ENCODE measurements around the gene CMBL. TPM values are rescaled to one million over a fixed set of nuclear protein-coding genes. Genes with fewer than 3 reads are reported as not detected.
"Not testable (repeated sequence)": the region's sequence is repeated elsewhere in the genome, so short reads cannot be mapped to it uniquely, and the experiment has no call there.

The CMBL gene
- total and polyA plus RNA-seq, 2 donors, result 1.9 to 8.1 TPM

DNA sequence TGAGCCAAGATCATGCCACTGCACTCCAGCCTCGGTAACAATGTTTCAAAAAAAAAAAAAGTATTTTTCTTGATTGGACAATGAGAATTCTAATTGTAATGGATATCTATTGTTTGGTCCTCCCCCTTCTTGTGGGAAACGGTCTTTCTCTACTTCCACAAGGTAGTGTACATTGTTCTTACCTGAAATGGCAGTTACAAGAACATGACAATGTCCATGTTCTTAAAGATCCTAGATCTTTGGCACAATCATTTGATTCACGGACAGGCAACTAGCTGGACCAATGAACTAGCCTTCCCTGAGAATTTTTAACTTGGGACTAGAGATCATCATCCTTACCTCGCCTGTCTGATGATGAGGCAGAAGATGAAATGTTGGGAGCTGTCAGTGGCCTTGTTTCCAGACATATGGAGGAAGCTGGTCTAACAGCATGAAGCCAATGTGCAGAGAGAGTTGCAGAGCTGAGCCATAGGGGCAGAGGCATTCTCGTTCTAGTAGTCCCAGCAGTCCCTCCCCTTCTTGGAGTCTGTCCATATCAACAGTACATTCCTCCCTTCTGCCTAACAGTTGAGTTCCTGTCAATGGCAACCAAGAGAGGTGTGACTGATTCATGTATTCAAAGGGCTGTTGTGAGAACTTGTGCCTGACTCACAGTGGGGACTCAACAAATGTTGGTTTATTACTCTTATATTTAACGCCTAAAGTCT, 43.6 kb upstream of the CMBL start:
- Histone ChIP-seq H3K27ac (ENCODE audit: low read depth in 1 of 2, low read length in 1 of 2) (no peak overlapping the region), H3K36me3 (ENCODE audit: control insufficient read depth in 2 of 2, insufficient read depth in 2 of 2, low read length in 1 of 2) (no peaks in the 10 kb centered on the region), H3K4me1 (ENCODE audit: control insufficient read depth in 2 of 2, insufficient read depth in 2 of 2, low read length in 2 of 2) (peaks cover 4 to 11% of the 10 kb centered on the region in 2 donors), H3K9me3 (ENCODE audit: control insufficient read depth in 2 of 2, insufficient read depth in 1 of 2, low read length in 1 of 2) (no peaks in the 10 kb centered on the region), H3K4me3 (ENCODE audit: low read length in 2 of 2) (no peak overlapping the region), H3K27me3 (ENCODE audit: control insufficient read depth in 2 of 2, insufficient read depth in 1 of 2, low read length in 1 of 2) (no peaks in the 10 kb centered on the region)
- DNase-seq (ENCODE audit: low read depth in 6 of 9, low spot score in 9 of 9), result no peak
- 97% methylated on average over 6 of the region's 6 CpGs for WGBS

- Histone ChIP-seq H3K36me3 (ENCODE audit: control insufficient read depth in 2 of 2, insufficient read depth in 2 of 2, low read length in 1 of 2) (no peaks in the 10 kb centered on the region), H3K9me3 (ENCODE audit: control insufficient read depth in 2 of 2, insufficient read depth in 1 of 2, low read length in 1 of 2) (no peaks in the 10 kb centered on the region), H3K27me3 (ENCODE audit: control insufficient read depth in 2 of 2, insufficient read depth in 1 of 2, low read length in 1 of 2) (no peaks in the 10 kb centered on the region), H3K4me1 (ENCODE audit: control insufficient read depth in 2 of 2, insufficient read depth in 2 of 2, low read length in 2 of 2) (peaks cover 0 to 11% of the 10 kb centered on the region in 2 donors), H3K4me3 (ENCODE audit: low read length in 2 of 2) (no peak overlapping the region), H3K27ac (ENCODE audit: low read depth in 1 of 2, low read length in 1 of 2) (no peak overlapping the region)
- 97% methylated on average over 2 of the region's 2 CpGs for WGBS
- no peak for DNase-seq (ENCODE audit: low read depth in 6 of 9, low spot score in 9 of 9)
These were observed 40.6 kb upstream of the CMBL start for GRCh38 chr5:10348258-10348657.

DNA sequence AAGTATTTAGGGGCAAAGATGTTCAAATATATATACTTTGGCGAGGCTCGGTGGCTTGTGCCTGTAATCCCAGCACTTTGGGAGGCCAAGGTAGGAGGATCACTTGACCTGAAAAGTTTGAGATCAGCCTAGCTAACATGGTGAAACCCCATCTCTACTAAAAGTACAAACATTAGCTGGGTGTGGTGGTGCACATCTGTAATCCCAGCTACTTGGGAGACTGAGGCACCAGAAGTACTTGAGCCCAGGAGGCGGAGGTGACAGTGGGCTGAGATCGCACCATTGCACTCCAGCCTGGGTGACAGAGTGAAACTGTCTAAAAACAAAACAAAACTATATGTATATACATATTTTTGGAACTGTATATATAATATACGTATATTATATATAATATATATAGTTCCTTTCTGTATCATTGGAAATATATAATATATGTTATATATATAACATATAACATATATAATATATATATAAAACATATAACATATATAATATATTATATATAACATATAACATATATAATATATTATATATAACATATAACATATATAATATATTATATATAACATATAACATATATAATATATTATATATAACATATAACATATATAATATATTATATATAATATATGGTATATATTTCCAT, 36.9 kb upstream of the CMBL start:
- not testable (repeated sequence) for H3K4me3 ChIP-seq (ENCODE audit: low read length in 2 of 2); H3K9me3 ChIP-seq (ENCODE audit: control insufficient read depth in 2 of 2, insufficient read depth in 1 of 2, low read length in 1 of 2); H3K27me3 ChIP-seq (ENCODE audit: control insufficient read depth in 2 of 2, insufficient read depth in 1 of 2, low read length in 1 of 2); DNase-seq (ENCODE audit: low read depth in 6 of 9, low spot score in 9 of 9); H3K36me3 ChIP-seq (ENCODE audit: control insufficient read depth in 2 of 2, insufficient read depth in 2 of 2, low read length in 1 of 2); H3K4me1 ChIP-seq (ENCODE audit: control insufficient read depth in 2 of 2, insufficient read depth in 2 of 2, low read length in 2 of 2); H3K27ac ChIP-seq (ENCODE audit: low read depth in 1 of 2, low read length in 1 of 2)
- 96% methylated on average over 5 of the region's 5 CpGs for WGBS

- H3K36me3 ChIP-seq (ENCODE audit: control insufficient read depth in 2 of 2, insufficient read depth in 2 of 2, low read length in 1 of 2), result no peaks in the 10 kb centered on the region
- H3K4me3 ChIP-seq (ENCODE audit: low read length in 2 of 2), result no peak overlapping the region
- WGBS, result 97% methylated on average over 4 of the region's 4 CpGs
- no peak overlapping the region for H3K27ac ChIP-seq (ENCODE audit: low read depth in 1 of 2, low read length in 1 of 2)
- H3K4me1 ChIP-seq (ENCODE audit: control insufficient read depth in 2 of 2, insufficient read depth in 2 of 2, low read length in 2 of 2), result no peaks in the 10 kb centered on the region
- no peak for DNase-seq (ENCODE audit: low read depth in 6 of 9, low spot score in 9 of 9)
- H3K27me3 ChIP-seq (ENCODE audit: control insufficient read depth in 2 of 2, insufficient read depth in 1 of 2, low read length in 1 of 2), result no peaks in the 10 kb centered on the region
- no peaks in the 10 kb centered on the region for H3K9me3 ChIP-seq (ENCODE audit: control insufficient read depth in 2 of 2, insufficient read depth in 1 of 2, low read length in 1 of 2)
These were observed 35.8 kb upstream of the CMBL start for GRCh38 chr5:10343486-10343885.

DNA sequence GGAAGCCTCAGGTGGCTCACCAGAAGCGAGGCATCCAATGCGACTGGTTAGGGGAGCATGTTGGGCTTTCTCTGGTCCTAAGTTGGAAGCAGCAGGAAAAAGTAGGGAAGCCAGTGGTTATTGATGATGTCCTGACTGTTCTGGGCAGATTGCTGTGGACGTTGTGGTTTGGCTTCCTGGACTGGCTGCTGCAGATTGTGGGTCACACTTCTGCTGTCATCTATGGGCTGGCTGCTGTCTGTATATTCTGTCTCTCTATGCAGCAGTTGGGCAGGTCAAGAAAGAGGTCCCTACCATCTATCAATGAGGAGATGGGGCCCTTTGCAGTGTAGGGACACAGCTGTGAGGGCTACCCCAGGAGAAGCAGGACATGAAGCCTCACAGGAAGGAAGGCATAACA, 32.3 kb upstream of the CMBL start:
- no peak overlapping the region for H3K27ac ChIP-seq (ENCODE audit: low read depth in 1 of 2, low read length in 1 of 2)
- no peaks in the 10 kb centered on the region for H3K36me3 ChIP-seq (ENCODE audit: control insufficient read depth in 2 of 2, insufficient read depth in 2 of 2, low read length in 1 of 2)
- H3K9me3 ChIP-seq (ENCODE audit: control insufficient read depth in 2 of 2, insufficient read depth in 1 of 2, low read length in 1 of 2), result no peaks in the 10 kb centered on the region
- H3K27me3 ChIP-seq (ENCODE audit: control insufficient read depth in 2 of 2, insufficient read depth in 1 of 2, low read length in 1 of 2), result peaks cover 4 to 6% of the 10 kb centered on the region in 2 donors
- H3K4me3 ChIP-seq (ENCODE audit: low read length in 2 of 2), result no peak overlapping the region
- WGBS, result 88% methylated on average over 3 of the region's 3 CpGs
- no peaks in the 10 kb centered on the region for H3K4me1 ChIP-seq (ENCODE audit: control insufficient read depth in 2 of 2, insufficient read depth in 2 of 2, low read length in 2 of 2)
- DNase-seq (ENCODE audit: low read depth in 6 of 9, low spot score in 9 of 9), result no peak

DNA sequence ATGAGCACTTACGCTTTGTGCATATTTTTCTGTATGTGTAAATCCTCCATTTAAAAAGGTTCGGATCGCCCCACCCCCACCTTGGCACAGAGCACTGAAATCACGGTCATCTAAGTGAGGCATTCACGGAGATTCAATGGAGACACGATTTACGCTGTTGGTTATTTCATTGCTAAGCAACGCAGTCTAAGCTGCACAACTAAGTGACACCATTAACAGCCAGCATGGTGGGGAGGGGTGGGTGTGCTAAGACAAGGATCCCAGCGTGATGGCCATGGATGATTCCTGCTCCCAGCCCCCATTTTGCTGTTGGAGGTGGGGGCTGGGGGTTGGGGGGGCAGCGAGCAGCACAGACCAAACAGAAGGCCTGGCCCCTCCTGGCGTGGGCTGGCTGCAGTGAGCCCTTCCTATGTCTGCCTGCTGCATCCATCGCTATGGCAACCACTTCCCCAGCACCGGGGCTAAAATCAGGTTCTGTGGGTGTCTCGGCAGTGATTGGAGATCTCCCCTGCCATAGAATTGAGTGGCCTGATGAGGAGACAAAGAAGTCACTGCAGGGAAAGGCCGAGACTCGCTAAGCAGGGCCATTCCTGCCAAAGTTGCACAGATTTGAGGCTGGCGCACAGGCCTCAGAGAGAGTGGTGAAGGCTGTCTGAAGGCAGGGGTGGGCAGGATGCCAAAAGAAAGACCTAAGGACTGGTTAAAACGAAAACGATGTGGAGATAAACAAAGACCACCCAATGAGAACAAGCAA, 31.5 kb upstream of the CMBL start:
- peaks cover 8 to 11% of the 10 kb centered on the region in 2 donors for H3K27me3 ChIP-seq (ENCODE audit: control insufficient read depth in 2 of 2, insufficient read depth in 1 of 2, low read length in 1 of 2)
- no peaks in the 10 kb centered on the region for H3K9me3 ChIP-seq (ENCODE audit: control insufficient read depth in 2 of 2, insufficient read depth in 1 of 2, low read length in 1 of 2)
- H3K4me3 ChIP-seq (ENCODE audit: low read length in 2 of 2), result no peak overlapping the region
- 92% methylated on average over 19 of the region's 19 CpGs for WGBS
- H3K4me1 ChIP-seq (ENCODE audit: control insufficient read depth in 2 of 2, insufficient read depth in 2 of 2, low read length in 2 of 2), result no peaks in the 10 kb centered on the region
- H3K27ac ChIP-seq (ENCODE audit: low read depth in 1 of 2, low read length in 1 of 2), result no peak overlapping the region
- DNase-seq (ENCODE audit: low read depth in 6 of 9, low spot score in 9 of 9), result no peak
- H3K36me3 ChIP-seq (ENCODE audit: control insufficient read depth in 2 of 2, insufficient read depth in 2 of 2, low read length in 1 of 2), result no peaks in the 10 kb centered on the region

DNA sequence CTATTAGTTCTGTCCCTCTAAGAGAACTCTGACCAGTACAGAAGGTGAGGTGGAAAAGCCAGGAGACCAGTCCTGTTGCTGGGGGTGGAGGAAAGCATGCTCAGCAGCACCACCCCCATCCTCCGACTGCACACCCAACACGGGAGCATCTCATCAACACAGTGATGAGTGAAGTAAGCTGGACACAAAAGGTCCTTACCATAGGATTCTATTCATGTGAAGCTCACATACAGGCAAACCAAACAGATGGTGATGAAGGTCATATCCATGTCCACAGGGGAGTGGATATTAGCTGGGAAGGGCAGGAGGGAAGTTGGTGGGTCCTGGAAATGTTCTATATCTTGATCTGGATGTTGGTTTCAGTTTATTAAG, 31.0 kb upstream of the CMBL start:
- Histone ChIP-seq H3K9me3 (ENCODE audit: control insufficient read depth in 2 of 2, insufficient read depth in 1 of 2, low read length in 1 of 2) (no peaks in the 10 kb centered on the region), H3K27ac (ENCODE audit: low read depth in 1 of 2, low read length in 1 of 2) (no peak overlapping the region), H3K4me3 (ENCODE audit: low read length in 2 of 2) (no peak overlapping the region), H3K27me3 (ENCODE audit: control insufficient read depth in 2 of 2, insufficient read depth in 1 of 2, low read length in 1 of 2) (peaks cover 11 to 17% of the 10 kb centered on the region in 2 donors), H3K4me1 (ENCODE audit: control insufficient read depth in 2 of 2, insufficient read depth in 2 of 2, low read length in 2 of 2) (peaks cover 0 to 5% of the 10 kb centered on the region in 2 donors), H3K36me3 (ENCODE audit: control insufficient read depth in 2 of 2, insufficient read depth in 2 of 2, low read length in 1 of 2) (no peaks in the 10 kb centered on the region)
- no peak for DNase-seq (ENCODE audit: low read depth in 6 of 9, low spot score in 9 of 9)
- 97% methylated on average over 2 of the region's 2 CpGs for WGBS

GRCh38 chr5:10337986-10338385, 30.3 kb upstream of the CMBL start:
- Histone ChIP-seq H3K27ac (ENCODE audit: low read depth in 1 of 2, low read length in 1 of 2) (no peak overlapping the region), H3K27me3 (ENCODE audit: control insufficient read depth in 2 of 2, insufficient read depth in 1 of 2, low read length in 1 of 2) (peaks cover 17 to 24% of the 10 kb centered on the region in 2 donors), H3K9me3 (ENCODE audit: control insufficient read depth in 2 of 2, insufficient read depth in 1 of 2, low read length in 1 of 2) (no peaks in the 10 kb centered on the region), H3K36me3 (ENCODE audit: control insufficient read depth in 2 of 2, insufficient read depth in 2 of 2, low read length in 1 of 2) (no peaks in the 10 kb centered on the region), H3K4me3 (ENCODE audit: low read length in 2 of 2) (no peak overlapping the region), H3K4me1 (ENCODE audit: control insufficient read depth in 2 of 2, insufficient read depth in 2 of 2, low read length in 2 of 2) (peaks cover 0 to 11% of the 10 kb centered on the region in 2 donors)
- DNase-seq (ENCODE audit: low read depth in 6 of 9, low spot score in 9 of 9), result no peak
- WGBS, result 94% methylated on average over 4 of the region's 4 CpGs

DNA sequence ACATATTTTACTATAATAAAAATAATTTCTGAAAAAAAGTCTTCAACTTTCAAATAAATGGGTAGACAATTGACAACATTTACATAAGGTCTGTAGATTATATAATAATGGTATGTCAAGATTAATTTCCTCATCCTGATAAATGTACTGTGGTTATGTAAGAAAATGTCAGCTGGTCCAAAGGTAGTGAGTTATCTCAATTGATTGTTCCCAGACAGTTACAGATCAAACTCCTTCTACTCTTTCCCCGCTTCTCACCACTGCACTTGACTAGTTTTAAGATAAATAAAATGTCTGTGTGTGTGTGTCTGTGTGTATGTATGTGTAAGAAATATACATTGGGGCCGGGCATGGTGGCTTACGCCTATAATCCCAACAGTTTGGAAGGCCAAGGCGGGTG, 29.4 kb upstream of the CMBL start:
- Histone ChIP-seq H3K4me1 (ENCODE audit: control insufficient read depth in 2 of 2, insufficient read depth in 2 of 2, low read length in 2 of 2) (peaks cover 0 to 12% of the 10 kb centered on the region in 2 donors), H3K9me3 (ENCODE audit: control insufficient read depth in 2 of 2, insufficient read depth in 1 of 2, low read length in 1 of 2) (no peaks in the 10 kb centered on the region), H3K36me3 (ENCODE audit: control insufficient read depth in 2 of 2, insufficient read depth in 2 of 2, low read length in 1 of 2) (no peaks in the 10 kb centered on the region), H3K4me3 (ENCODE audit: low read length in 2 of 2) (no peak overlapping the region), H3K27me3 (ENCODE audit: control insufficient read depth in 2 of 2, insufficient read depth in 1 of 2, low read length in 1 of 2) (peaks cover 24 to 33% of the 10 kb centered on the region in 2 donors), H3K27ac (ENCODE audit: low read depth in 1 of 2, low read length in 1 of 2) (no peak overlapping the region)
- DNase-seq (ENCODE audit: low read depth in 6 of 9, low spot score in 9 of 9), result no peak
- 96% methylated on average over 4 of the region's 4 CpGs for WGBS

Data from thymus (tissue), 11 donors.